Epidermal melanocyte (primary cell): ENCODE results near the gene VSIG10L.

Experiments
- DNase-seq: peaks from one replicate; pipeline ENCODE4 v3.0.0; 2011; ENCODE audit warnings: low spot score; ENCODE audit not compliant: insufficient read length

VSIG10L gene

DNA sequence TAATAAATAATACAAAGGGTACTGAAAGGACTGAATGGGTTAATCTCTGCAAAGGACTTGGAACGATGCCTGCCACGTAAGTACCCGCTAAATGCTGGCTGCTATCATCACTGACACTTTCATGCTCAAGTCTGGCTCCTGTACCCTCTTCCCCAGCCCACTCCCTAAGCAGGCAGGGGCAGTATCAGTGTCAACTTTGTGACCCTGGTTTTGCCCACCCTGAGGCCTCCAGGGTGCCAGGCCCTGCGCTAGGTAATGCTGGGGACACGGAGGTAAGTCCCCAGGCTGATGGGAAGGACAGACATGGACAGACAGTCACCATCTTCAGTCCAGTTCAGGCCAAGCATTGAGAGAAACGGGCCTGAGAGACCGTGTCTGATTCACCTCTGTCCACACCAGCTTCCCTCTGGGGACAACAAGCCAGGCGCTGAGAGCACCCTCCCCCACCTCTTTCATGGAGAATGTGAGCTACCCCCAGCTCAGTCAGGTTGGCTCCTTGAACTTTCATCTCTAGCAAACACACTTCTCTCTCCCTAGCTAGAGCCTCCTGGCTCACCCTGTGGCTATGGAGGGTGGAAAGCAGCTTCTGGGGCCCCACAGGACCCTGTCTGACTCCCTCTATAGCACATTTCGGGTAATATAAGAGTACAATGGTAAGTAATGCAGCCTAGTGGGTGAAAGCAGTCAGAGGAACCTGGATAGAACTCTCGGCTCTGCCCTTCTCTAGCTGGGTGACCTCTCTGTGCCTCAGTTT, 23.4 kb upstream of the VSIG10L start:
- no peak for DNase-seq

DNA sequence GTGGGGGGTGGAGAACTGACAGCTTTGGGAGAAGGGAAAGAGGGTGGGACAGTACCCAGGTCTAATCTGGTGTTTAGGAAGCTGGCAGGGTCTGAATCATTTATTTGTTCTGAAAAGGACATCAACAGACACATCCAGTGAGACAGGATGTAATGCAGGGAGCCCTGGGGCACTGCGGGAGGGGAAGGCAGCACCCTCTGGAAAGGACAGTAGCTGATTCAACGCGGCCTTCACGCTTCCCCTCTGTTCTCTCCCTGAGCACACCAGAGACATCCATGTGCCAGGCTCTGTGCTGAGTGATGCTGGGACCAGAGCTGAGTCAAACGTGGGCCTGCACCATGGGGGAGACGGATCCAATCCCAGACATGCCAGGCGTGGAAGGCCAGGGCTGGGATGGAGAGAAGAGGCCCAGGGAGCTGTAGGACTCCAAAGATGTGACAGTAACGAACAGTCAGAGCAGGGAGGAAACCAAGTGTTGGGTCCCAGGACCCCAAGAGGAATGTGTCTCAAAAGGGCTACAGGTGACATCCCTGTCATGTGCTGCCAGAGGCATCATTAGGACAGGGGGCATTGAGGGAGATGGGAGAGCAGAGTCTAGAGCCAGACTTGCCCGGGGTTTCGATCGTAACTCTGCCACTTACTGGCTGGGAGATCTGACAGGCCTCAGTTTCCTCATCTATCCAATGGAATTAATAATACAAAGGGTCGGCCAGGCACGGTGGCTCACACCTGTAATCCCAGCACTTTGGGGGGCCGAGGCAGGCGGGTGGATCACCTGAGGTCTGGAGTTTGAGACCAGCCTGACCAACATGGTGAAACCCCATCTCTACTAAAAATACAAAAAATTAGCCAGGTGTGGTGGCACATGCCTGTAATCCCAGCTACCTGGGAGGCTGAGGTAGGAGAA, 22.5 kb upstream of the VSIG10L start:
- DNase-seq, result peak; percentile 61

DNA sequence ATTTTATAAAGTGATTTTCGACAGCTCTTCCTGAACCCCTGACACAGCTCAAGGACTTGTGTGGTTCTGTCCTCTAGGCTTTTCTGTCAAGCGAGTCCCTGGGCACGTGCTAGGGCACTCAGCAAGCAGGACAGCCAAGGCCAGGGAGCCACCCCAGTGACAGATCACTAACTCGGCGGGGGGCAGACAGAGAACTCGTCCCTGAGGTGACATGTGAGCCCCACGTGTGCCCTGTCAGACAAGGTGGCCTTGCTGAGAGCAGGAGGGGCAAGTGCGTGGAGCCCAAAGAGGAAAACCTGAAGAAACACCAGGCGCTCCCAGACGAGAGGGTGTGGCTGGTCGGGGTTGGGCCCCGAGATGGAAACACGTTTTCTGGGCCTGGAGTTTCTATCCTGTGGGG, 19.3 kb upstream of the VSIG10L start:
- no peak for DNase-seq

DNA sequence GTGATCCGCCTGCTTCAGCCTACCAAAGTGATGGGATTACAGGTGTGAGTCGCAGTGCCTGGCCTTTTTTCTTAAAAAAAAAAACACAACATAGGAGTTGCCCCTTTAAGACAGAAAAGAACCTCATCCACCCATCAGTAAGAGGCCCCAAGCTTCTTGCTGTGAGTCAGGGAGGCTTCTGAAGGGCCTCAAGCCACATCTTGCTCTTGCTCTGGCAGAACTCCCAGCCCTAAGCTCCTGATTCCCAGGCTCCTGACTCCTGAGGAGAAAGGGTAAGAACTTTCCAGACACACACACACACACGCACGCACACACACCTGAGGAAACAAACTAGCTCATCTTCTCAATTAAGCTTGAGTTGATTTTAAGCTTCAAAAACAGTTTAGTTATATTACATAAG, 17.4 kb upstream of the VSIG10L start:
- DNase-seq, result no peak

DNA sequence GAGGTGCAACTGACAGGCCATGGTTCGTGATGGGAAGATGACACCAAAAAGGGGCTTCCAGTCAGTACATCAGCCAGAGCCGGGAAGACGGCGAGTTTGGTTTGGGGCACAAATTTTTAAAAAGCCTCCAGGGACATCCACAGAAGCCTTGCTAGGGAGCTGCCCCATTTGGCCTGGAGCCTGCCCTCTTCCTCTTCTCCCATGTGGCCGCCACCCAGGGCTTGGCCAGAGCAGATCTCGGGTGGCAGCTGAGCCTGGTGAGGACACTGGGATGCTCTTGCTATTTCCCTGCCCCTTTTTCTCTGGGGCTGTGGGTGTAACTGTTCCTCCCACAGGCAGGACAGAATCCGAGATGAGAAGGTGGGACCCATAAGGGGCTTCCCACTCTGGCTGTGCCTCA, 16.0 kb upstream of the VSIG10L start:
- no peak for DNase-seq

DNA sequence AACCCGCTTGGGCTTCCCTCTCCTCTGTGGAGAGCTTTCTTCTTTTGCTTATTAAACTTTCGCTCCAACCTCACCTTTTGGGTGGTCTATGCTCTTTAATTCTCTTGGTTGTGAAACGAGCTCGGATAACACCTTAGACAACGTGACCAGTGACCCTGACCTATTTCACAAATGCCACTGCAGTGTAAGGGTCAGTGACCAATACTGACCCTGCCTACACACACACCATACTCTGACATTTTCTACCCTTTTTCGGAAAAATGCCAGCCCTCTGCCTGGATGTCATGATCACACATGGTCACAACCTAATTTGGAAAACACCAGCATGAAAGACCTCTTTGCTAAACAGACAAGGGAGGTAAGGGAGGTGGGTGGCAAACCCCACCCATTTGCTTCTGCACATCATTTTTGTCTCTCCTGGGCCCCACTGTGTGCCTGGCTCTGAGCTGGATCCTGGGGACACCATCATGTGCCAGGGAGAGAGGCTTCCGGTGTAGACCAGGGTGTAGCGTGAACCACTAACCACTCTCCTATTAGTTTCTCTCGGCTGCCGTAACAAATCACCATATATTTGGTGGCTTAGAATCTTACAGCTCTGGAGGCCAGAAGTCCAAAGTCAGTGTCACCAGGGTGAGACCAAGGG, 14.3 kb upstream of the VSIG10L start:
- no peak for DNase-seq

DNA sequence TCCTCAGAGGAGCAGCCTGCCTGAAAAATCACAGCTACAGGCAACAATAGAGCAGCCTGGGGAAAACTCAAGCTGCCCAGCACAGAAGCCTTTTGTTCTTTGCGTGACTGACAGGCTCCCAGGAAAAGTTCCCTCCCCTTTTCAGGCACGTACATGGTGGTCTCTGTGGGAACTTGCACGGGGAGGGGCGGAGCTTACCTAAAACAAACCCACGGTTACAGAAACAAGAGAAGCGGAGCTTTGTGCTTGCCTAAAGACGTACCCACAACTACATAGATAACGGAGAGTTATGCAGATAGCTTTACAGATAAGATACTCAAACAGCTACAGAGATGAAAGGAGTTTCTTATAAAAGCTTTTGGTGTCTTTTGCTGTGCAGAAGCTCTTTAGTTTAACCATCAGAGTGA, 12.8 kb upstream of the VSIG10L start:
- DNase-seq, result no peak

DNA sequence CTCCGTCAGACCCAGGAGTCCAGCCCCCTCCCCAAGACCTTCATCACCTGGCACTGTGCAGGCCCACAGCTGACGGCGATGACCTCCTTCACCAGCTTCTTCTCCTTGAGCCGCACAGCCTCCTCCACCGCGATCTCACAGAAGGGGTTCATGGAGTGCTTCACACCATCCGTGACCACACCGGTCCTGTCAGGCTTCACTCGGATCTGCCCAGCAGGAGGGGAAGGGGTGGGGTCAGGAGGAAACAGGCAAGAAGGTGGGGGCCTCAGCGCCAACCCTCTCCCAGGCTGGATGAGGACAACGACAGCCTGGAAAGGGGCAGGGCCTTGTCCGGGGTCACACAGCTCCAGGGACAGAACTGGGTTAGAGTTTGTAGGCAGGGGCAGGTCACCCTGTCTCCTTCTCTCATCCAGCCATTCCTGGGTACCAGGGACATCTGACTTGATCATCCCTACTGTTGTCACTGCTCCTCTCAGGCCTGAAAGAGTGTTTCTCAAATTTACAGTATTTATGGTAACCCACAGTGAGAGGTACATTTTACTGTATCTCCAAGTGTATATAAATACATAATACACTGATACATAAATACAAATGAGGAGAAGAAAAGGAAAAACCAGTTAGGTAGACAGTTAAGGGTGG, 12.3 kb upstream of the VSIG10L start:
- DNase-seq, result no peak

DNA sequence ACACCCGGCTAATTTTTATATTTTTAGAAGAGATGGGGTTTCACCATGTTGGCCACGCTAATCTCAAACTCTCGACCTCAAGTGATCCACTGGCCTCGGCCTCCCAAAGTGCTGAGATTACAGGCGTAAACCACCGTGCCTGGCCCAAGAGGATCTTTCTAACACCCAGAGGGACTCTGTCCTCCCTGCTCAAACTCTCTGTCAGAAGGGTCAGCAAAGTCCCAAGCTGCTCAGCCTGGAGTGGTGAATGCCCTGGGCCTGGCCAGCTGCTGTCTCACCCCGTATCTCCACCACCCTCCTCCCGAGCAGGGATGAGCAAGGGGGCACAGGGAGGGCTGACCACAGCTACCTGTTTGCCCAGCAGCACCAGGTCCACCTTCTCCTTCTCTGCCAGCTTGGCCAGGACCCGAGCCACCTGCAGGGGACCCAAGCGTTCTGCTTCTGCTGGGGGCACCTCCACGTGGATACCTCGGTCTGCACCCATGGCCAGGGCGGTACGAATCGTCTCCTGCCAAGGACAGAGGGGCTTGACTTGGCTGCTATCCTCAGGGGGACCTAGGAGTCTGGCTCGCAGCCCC, 10.9 kb upstream of the VSIG10L start:
- DNase-seq, result no peak

DNA sequence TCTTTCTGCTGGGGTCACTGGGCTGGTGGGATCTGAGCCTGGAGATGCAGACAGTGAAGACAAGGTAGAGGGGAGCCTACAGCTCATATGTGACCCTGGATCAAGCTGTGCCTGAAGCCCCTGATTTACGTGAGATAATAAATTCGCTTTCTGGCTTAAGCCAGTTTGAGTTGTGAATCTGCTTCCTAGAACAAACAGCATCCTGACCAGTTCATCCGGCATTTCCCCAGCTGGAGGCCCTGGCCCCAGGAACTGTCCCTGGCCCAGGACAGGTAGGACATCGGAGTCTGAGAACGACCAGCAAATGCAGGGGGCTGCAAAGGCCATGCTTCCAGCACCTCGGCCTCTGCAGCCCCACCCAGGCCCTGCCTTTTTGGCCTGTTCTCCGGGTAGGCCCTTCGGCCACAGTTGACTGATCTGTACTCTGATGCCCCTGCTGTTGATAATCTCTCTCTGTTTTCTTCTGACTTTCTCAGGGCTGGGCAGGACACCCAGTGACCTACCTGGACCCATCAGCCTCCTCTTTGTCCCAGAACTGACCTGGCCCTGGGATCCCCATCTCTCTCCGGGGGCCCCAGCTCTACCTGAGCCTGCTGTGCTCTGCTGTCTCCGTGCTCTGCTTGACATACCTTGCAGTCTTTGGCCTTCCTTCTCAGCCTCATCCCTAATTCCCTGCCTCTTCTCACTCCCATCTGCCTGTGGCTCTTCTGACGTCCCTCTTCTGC, 9.5 kb upstream of the VSIG10L start:
- no peak for DNase-seq

DNA sequence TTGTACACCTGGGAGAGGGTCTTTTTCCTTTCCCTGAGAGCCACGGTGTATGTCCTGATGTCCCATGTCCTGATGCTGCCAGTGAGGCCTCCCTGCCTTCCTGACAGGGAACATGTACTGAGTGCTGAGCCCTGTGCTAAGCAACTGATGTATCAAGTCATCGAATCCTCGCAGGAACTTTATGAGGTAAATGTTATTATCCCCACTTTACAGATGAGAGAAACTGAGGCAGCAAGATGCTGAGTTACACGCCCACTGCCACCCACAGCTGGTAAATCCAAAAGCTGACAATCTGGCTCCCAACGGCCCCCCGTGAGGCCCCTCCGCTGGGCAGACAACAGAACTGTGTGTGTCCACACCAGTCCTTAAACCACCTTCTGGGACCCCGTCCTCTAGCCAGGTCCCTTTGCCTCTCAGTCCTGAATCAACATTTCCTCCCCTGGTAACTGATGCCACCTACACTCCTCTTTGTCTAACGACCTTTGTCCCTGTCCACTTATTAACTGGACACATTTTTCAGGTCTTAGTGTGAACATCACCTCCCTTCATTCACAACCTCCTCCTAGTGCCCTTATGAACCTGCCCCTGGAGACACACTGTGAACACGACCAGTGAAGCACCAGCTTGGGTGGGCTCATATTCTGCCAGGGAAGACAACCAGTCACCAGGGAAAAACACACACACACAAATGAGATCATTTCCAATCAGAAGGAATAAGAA, 5.4 kb upstream of the VSIG10L start:
- DNase-seq, result no peak

DNA sequence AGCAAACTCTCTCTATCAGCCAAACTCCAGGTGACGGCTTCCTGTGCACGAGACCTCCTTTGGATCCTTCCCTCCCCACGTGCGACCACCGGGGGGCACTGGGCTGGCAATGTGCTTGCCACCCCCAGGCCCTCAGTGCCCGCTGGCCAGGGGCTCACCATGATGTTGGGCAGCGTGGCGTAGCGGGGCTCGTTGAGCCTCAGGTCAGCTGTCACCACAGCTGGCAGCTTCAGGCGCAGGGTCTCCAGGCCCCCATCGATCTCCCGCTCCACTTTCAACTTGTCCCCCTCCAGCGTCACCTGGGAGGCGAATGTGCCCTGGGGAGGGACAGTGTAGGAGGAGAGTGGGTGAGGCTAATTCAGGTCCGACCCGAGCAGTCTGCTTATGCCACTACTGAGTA, 4.8 kb upstream of the VSIG10L start:
- DNase-seq, result no peak

DNA sequence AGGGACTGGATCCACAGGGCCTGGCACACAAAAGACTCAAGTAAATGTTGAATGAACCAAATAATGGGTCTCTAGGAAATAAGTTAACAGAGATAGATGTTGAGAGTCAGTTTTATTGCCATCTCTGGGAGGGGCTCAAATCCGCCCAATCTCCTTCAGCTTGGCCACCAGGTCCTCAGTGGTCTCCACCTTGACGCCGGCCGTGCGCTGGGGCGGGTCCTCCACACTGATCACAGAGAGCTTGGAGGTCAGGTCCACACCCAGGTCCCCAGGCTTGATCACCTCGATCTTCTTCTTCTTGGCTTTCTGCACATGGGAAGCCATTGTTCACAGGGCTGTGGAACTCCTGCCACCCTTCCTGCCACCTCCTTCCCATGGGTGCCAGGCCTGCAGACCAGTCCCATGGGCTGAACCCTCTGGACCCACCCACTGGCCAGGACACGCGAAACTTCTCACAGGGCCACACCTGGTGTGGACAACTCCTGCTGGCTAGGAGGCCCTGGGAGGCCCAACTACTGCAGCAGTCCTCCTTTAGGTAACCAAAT, 3.2 kb upstream of the VSIG10L start:
- DNase-seq, result no peak

DNA sequence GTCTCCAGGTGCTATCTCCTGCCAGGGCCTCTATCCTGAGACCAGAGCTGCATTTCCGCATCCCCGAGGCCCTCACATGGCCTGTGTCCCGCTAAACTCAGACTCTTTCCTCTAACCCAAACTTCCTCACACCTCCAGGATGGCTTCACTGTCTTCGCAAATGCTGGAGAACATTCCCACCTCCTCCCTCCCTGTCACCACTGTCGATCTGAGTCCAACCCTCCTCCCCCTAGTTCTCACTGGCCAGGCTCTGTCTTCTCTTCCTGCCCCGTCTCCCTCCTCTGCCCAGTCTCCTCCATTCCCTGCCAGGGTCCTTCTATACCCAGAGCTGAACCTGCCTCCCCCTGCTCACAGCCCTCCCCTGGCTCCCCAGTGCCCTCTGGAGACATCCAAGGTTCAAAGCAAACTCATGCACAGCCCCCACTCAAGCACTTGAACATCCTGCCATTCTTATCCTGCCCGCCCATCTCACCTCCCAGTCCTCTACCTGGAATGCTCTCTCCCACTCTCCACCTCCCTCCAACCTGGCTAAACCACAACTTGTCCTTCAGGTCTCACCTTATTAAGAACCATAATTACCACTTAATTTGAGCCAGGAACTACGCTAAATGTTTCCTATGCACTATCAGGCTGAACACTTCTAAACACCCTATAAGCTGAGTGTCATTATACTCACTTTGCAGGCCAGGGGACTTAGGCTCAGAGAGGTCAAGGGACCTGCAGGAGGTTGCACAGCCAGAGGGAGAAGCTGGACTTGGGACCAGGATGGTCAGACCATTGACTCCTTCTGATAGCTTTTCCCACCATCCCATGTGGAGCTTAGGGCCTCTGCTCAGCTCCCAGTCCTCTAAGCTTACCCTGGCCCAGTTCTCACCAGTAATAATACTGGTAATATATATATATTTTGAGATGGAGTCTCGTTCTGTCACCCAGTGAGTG, 961 bp upstream of the VSIG10L start:
- DNase-seq, result no peak

DNA sequence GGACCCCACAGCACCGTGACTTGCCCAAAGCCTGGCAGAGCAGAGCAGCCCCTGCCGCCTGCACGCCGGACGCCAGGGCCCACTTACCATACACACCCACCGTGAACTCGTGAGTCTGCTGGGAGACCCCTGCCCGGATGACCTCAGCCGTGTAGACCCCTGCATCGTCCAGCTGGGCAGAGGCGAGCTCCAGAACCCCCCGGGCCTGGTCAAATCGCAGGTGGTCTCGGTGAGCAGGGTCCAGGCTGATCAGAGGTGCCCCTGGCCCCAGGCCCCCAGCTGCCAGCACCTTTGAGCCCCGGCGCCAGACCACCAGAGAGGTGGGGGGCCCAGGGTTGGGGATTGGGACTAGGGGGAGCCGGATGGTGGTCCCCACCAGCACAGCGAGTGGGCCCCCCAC, 873 bp downstream of the VSIG10L start:
- no peak for DNase-seq

DNA sequence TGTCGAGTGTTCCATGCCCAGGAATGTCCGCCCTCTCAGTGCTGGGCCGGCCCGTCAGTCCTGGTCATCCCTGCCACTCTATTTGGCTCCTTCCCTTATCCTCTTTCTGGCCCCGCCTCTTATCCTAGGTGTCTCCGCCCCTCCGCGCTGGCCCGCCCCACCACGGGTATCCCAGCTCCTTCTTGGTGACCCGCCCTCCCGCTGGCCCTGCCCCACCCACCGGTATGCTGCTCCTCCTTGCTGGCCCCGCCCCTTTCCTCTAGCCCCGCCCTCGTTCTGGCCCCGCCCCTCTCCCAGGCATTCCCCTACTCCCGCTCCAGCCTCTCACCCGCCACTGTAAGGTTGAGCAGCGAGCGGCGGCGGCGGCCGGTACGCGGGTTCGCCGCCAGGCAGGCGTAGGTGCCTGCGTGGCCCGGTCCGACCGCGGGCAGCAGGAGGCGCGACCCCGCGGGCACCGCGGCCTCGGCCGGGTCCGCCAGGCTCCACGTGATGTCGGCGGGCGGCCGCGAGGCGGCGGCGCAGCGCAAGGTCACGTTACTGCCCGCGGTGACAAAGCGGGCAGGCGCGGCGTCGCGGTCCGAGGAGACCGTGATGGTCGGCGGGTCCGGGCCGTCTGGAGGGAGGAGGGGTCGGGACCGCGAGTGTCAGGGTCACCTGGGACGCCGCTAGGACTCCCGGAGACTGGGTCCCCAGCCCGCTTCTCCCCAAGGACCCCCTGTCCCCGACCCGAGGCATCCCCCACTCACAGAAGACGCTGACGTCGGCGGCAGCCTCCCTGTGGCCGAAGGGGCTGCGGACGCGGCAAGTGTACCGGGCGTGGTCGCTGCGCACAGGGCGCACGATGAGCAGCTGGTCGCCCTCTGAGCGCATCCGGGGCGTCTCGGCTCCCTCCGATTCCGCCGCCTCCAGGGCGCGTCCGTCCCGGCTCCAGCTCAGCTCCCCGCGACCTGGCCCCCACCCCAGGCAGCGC, 2.0 kb downstream of the VSIG10L start:
- peak; percentile 96 for DNase-seq

DNA sequence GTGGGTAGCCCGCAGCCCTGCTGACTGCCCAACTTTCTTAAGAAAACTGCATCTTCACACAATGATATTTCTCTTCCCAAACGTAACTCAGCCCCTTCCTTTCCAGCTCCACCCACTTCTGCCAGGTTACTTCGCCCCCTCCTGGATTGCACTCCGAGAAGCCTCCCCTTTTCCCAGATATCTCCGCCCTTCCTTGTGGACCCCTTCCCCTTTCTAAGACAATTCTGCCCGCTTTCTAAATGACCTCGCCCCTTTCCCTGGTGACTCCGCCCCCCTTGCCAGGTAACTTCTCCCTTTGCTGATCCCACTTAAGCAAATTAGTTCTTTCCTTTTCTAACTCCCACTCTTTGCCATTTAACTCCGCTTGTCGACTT, 2.6 kb downstream of the VSIG10L start:
- DNase-seq, result no peak
